ENCODE data around the gene RNF113B.

DNA sequence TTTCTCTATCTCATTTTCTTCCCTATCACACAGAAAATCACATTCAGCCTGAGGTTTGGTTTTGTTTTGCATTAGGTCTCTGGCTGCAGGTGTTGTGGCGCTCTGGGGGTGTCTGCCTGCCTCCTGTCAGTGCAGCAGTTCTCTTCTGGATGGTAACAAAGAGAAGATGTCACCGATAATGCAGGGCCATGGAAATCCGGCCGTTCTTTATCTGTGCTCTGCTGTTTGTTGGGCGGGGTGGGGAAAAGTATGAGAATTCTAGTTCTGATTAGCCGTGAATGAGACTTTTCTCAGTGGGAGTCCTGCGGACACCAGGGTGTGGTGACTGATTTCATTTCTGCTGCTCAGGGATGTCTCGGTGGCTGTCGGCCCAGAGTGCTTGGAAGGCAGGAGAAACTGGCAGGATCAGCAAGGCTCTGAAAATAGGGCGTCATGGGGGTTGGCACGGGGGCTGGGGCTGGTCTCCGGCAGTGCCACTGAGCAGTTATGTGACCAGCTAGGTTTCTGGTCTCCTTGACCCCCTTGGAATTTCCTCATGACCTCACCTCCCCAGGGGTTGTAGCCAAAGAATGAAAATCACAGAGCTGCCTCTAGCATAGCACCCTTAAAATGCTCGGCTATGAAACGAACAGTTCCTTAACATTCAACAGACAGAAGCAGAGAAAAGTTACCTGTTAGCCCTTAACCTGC, 5.0 kb downstream of the RNF113B start:
- TF ChIP-seq, protein P1, sequence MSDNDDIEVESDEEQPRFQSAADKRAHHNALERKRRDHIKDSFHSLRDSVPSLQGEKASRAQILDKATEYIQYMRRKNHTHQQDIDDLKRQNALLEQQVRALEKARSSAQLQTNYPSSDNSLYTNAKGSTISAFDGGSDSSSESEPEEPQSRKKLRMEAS (IDR thresholded peaks at IDR 0.05; ENCODE audit: low read depth, low read length) = no peak
- TF ChIP-seq, protein P2, sequence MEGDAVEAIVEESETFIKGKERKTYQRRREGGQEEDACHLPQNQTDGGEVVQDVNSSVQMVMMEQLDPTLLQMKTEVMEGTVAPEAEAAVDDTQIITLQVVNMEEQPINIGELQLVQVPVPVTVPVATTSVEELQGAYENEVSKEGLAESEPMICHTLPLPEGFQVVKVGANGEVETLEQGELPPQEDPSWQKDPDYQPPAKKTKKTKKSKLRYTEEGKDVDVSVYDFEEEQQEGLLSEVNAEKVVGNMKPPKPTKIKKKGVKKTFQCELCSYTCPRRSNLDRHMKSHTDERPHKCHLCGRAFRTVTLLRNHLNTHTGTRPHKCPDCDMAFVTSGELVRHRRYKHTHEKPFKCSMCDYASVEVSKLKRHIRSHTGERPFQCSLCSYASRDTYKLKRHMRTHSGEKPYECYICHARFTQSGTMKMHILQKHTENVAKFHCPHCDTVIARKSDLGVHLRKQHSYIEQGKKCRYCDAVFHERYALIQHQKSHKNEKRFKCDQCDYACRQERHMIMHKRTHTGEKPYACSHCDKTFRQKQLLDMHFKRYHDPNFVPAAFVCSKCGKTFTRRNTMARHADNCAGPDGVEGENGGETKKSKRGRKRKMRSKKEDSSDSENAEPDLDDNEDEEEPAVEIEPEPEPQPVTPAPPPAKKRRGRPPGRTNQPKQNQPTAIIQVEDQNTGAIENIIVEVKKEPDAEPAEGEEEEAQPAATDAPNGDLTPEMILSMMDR (IDR thresholded peaks at IDR 0.05; ENCODE audit: low read depth, low read length) = no peak
